Measurements from ENCODE around the gene PRPF6. TPM values are rescaled to one million over a fixed set of nuclear protein-coding genes. Genes with fewer than 3 reads are reported as not detected.

The PRPF6 gene
- total and polyA plus RNA-seq, 2 of the 13 experiments (the other 11 are each of a cell fraction or from before 2014, with no cell fraction given): 63.7 to 101 TPM

DNA sequence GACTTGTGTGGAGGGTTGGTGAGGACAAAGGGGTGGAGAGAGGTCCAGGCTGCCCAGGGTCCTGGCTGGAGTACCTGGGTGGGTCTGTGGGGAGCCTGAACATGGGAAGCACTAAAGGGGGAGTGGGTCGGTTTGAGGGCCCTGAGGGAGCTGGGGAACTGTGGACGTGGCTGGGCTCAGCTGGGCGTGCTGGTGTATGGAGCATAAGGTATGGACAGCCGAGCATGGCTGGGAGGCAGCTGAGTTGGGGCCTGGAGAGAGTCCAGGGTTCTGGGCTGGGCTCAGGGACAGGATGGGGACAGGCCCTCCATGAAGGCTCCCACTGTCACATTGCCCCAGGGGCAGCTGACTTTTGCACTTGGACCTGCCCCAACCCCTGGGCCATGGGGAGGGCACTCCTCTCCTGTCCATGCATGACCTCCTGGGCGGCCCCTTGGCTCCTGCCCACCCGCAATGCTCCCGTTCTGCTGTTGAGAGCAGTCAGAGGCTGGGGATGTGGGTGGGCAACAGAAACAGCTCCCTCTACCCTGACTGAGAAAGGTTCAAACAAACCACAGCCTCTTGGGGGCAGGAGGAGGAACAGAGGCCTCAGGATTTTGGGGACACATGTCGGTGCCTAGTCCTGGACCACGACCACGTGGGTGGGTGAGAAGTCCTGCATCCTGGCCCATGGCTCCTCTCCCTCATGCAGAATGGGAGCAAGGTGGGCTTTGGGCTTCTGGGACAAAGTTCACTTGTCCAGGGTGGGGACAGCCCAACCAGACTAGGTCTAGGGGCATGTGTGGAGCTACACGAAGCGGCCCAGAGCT, 59.5 kb downstream of the PRPF6 start (continued):
- no peak for TF ChIP-seq ZNF512 (CRISPR knock-in tag; IDR thresholded peaks at IDR 0.05)
- no peak; the same call in none of the 2 replicates for TF ChIP-seq TBX2 (CRISPR knock-in tag; IDR thresholded peaks at IDR 0.05; ENCODE audit: borderline replicate concordance)
- TF ChIP-seq, protein P1, sequence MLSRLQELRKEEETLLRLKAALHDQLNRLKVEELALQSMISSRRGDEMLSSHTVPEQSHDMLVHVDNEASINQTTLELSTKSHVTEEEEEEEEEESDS (CRISPR knock-in tag; IDR thresholded peaks at IDR 0.05; ENCODE audit: borderline replicate concordance): no peak
- TF ChIP-seq DBP (CRISPR knock-in tag; IDR thresholded peaks at IDR 0.05; ENCODE audit: not compliant biosample characterization): no peak
- no peak for TF ChIP-seq ZNF20 (CRISPR knock-in tag; IDR thresholded peaks at IDR 0.05)
- peak; percentile 81 for TF ChIP-seq PATZ1 (CRISPR knock-in tag; IDR thresholded peaks at IDR 0.05)
- peak; percentile 63 for TF ChIP-seq KDM2A (CRISPR knock-in tag; IDR thresholded peaks at IDR 0.05; ENCODE audit: borderline replicate concordance, low read depth)
- no peak for TF ChIP-seq SMYD3 (CRISPR knock-in tag; IDR thresholded peaks at IDR 0.05)
- TF ChIP-seq, protein P2, sequence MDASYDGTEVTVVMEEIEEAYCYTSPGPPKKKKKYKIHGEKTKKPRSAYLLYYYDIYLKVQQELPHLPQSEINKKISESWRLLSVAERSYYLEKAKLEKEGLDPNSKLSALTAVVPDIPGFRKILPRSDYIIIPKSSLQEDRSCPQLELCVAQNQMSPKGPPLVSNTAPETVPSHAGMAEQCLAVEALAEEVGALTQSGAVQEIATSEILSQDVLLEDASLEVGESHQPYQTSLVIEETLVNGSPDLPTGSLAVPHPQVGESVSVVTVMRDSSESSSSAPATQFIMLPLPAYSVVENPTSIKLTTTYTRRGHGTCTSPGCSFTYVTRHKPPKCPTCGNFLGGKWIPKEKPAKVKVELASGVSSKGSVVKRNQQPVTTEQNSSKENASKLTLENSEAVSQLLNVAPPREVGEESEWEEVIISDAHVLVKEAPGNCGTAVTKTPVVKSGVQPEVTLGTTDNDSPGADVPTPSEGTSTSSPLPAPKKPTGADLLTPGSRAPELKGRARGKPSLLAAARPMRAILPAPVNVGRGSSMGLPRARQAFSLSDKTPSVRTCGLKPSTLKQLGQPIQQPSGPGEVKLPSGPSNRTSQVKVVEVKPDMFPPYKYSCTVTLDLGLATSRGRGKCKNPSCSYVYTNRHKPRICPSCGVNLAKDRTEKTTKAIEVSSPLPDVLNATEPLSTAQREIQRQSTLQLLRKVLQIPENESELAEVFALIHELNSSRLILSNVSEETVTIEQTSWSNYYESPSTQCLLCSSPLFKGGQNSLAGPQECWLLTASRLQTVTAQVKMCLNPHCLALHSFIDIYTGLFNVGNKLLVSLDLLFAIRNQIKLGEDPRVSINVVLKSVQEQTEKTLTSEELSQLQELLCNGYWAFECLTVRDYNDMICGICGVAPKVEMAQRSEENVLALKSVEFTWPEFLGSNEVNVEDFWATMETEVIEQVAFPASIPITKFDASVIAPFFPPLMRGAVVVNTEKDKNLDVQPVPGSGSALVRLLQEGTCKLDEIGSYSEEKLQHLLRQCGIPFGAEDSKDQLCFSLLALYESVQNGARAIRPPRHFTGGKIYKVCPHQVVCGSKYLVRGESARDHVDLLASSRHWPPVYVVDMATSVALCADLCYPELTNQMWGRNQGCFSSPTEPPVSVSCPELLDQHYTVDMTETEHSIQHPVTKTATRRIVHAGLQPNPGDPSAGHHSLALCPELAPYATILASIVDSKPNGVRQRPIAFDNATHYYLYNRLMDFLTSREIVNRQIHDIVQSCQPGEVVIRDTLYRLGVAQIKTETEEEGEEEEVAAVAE (CRISPR knock-in tag; IDR thresholded peaks at IDR 0.05; ENCODE audit: borderline replicate concordance): no peak
- TF ChIP-seq IKZF4 (CRISPR knock-in tag; IDR thresholded peaks at IDR 0.05; ENCODE audit: borderline replicate concordance, low read depth, not compliant biosample characterization): peak; percentile 21
- no peak; the same call in 1 of the 2 replicates for TF ChIP-seq ZNF350 (CRISPR knock-in tag; IDR thresholded peaks at IDR 0.05; ENCODE audit: borderline replicate concordance, low read depth)
- no peak for TF ChIP-seq MLX (CRISPR knock-in tag; IDR thresholded peaks at IDR 0.05)
- 0 out of 2 replicates have a peak, but pooled peaks have one; percentile 2 for TF ChIP-seq CEBPG (CRISPR knock-in tag; IDR thresholded peaks at IDR 0.05)
- peak; percentile 26; the same call in 1 of the 2 replicates for TF ChIP-seq SALL1 (CRISPR knock-in tag; IDR thresholded peaks at IDR 0.05)
- TF ChIP-seq, protein P3, sequence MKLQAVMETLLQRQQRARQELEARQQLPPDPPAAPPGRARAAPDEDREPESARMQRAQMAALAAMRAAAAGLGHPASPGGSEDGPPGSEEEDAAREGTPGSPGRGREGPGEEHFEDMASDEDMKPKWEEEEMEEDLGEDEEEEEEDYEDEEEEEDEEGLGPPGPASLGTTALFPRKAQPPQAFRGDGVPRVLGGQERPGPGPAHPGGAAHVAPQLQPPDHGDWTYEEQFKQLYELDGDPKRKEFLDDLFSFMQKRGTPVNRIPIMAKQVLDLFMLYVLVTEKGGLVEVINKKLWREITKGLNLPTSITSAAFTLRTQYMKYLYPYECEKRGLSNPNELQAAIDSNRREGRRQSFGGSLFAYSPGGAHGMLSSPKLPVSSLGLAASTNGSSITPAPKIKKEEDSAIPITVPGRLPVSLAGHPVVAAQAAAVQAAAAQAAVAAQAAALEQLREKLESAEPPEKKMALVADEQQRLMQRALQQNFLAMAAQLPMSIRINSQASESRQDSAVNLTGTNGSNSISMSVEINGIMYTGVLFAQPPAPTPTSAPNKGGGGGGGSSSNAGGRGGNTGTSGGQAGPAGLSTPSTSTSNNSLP (IDR thresholded peaks at IDR 0.05; ENCODE audit: low read depth, low read length): no peak
- TF ChIP-seq ZNF776 (CRISPR knock-in tag; IDR thresholded peaks at IDR 0.05): peak; percentile 81; the same call in 1 of the 2 replicates

Data from HepG2 (cell line).